ENCODE data around the gene MANSC4.
"Not testable (repeated sequence)": the region's sequence is repeated elsewhere in the genome, so short reads cannot be mapped to it uniquely, and the experiment has no call there.

Gene MANSC4

GRCh38 chr12:27747111-27747820 is 32.8 kb downstream of the MANSC4 start:
- no peak for DNase-seq

- DNase-seq: not testable (repeated sequence)
Observed at GRCh38 chr12:27745734-27746133, 34.3 kb downstream of the MANSC4 start.

- DNase-seq: no peak
Observed at GRCh38 chr12:27743601-27744000, 36.4 kb downstream of the MANSC4 start.

- DNase-seq: not testable (repeated sequence)
Observed at GRCh38 chr12:27734321-27734720, 45.7 kb downstream of the MANSC4 start.

- no peak for DNase-seq
Observed at GRCh38 chr12:27733791-27734190, 46.2 kb downstream of the MANSC4 start.

GRCh38 chr12:27733052-27733656 is 46.9 kb downstream of the MANSC4 start:
- peak; percentile 30 to 62 for DNase-seq

- DNase-seq: peak in 1 of 2 experiments; percentile 19
Observed at GRCh38 chr12:27732281-27732680, 47.8 kb downstream of the MANSC4 start.

GRCh38 chr12:27730097-27730588 is 49.9 kb downstream of the MANSC4 start:
- no peak for DNase-seq

GRCh38 chr12:27723212-27723611 is 56.8 kb downstream of the MANSC4 start:
- no peak for DNase-seq

All from AML-193 (cell line).